OCI-M2 (cell line): ENCODE data around the gene PRSS38.

Experiments
- DNase-seq: peaks from one replicate; lab custom pipeline; 2025; ENCODE audit not compliant: unreplicated experiment; lab: John Stamatoyannopoulos, UW

PRSS38 gene

DNA sequence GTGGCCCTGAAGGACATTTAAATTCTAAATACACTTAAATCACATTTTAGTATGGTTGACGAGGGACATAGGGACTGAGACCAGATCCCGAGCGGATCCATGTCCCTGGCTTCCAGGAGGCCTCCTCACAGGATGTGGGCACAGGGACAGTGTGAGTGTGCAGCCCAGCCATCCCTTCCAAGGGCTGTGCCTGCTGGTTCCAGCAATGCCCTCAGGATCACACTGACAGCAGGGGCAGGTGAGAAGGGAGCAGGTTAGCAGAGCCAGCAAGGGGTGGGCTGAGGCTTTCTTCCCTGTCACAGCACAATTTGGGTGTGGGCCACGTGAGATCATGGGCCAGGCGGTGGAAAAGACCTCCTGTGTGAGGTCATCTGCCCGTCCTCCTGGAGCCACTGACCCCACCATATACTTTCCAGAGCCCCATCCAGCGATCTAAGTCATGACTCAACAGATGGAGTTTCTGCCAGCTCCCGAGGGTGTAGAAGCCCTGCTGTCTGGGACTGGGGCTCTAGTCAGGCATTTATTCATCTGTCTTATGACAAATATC, 37.0 kb upstream of the PRSS38 start:
- no peak for DNase-seq

DNA sequence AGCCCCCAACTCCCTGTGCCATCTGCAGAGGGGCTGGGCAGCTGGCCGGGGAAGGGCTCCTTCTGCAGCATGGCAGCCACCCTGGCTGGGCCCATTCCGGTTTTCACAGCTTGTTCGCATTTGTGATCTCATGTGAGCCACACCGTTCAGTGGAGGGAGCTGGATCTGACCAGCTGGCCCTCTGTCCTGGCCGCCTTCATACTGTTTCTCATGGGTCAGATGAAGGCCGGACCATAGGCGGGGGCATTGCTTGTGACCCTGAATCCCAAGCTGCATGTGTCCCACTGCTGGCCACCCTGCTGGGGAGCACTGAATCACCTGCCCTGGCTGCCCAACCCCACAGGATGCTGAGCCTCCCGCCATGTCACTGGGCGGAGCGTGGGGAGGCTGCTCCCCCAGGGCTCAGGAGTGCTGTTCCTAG, 36.4 kb upstream of the PRSS38 start:
- no peak for DNase-seq

DNA sequence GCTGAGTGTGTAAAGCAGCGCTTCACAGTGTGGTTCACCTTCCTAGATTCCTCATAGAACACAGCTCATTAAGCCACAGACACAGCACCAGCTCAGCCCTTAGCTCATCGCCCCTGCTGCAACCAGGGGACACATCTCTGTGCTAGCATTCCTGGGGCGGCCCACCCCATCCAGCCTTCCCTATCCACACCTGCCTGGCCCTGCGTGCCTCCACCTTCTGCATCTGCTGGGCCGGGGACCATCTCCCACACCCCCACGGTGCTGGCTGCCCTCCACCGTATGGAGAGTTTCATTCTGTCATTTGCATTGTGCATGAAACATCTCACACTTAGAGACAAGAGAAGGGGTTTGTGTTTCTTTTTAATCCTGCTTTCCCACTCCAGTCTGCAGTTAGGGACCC, 35.8 kb upstream of the PRSS38 start:
- no peak for DNase-seq

DNA sequence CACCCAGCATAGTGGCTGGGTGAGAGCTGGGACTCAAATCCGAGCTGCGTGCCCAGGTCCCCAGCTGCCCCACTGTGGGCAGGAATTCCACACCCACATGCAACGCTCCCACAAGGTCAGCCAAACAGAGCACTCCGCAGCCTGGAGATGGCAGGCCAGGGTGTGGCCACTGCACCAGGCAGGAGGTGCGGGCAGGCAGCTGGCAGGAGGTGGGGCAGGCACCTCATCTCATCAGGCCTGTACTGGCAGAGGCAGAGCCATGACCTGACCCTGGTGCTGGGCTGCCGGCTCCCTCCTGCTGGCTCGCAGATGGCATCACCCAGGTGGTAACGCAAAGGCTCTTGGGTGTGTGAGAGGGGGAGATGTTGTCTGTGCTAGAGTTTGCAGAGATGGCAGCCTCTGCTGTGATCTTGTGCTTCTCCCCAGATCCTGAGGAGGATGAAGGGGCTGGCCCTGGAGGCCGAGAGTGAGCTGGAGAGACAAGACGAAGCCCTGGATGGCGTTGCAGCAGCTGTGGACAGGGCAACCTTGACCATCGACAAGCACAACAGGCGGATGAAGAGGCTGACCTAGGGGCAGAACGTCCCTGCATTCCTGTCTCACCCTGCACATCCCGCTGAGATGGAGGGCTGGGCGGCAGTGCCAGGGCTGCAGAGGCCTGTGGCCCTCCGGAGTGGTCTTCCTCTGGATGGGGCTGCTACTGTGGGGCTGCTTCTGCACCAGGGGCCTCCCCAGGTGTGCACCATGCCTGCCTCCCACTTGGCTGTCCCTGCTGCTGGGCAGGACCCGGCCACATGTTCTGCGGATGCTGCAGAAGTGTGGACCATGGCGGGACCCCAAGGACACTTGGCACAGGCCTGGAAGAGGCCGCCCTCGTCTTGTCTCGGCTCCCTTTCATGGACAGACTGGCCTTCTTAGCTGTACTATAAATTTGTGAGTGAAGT, 35.1 kb upstream of the PRSS38 start:
- no peak for DNase-seq

DNA sequence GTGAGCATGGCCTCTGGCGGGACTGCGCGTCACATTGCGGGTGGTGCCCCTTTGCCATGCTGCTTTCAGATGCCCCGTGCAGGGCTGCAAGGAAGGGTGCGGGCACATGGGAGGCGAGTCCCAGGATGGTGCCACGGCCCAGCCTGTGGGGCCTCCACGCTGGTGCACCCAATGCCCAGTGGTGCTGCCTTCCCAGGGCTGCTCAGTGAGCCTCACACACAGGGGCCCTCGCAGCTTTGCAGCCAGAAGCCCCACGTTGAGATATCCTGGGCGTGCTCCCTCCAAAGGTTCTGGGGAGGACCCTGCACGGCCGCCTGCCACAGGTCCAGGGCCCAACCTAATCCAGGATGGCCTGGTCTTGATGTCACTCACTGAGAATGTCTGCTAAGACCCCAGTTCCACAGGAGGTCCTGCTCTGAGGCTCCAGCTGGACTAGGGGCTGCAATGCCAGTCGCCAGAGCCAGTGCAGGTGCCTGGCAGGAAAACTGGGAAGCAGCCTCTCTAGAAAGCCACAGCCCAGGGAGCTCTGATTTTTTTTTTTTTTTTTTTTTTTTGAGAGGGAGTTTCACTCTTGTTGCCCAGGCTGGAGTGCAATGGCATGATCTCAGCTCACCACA, 34.1 kb upstream of the PRSS38 start:
- DNase-seq: no peak

DNA sequence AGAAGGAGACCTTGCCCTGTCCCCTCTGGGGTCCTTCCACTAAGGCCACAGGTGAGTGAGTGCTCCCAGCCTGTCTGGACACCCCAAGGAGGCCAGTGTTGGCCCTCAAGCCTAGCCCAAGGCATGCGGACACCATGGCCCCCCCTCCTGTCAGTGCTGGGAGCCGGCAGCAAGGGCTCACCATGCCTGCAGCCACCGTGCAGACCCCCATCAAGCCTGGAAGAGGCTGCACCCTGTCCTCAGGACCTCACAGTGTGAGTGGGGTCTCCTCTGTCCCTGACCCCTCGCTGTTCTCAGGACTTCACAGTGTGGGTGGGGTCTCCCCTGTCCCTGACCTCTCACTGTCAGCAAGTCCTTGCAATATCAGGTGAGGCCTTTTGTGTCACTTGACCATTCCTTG, 33.2 kb upstream of the PRSS38 start:
- DNase-seq: no peak

DNA sequence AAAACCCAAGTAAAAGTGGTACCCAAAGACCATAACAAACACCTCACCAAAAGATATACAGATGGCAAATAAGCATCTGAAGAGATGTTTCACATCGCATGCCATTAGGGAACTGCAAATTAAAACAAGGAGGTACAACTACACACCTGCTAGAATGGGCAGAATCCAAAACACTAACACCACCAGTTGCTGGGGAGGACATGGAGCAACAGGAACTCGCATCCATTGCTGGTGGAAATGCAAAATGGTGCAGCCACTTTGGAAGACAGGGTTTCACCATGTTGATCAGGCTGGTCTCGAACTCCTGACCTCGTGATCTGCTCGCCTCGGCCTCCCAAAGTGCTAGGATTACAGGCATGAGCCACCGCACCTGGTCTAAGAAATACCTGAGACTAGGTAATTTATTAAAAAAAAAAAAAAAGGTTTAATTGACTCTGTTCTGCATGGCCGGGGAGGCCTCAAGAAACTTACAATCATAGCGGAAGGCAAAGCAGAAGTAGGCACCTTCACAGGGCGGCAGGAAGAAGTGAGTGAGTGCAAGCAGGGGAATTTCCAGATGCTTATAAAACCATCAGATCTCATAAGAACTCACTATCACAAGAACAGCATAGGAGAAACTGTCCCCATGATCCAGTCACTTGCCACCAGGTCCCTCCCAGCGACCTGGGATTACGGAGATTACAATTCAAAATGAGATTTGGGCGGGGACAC, 30.2 kb upstream of the PRSS38 start:
- DNase-seq: no peak

DNA sequence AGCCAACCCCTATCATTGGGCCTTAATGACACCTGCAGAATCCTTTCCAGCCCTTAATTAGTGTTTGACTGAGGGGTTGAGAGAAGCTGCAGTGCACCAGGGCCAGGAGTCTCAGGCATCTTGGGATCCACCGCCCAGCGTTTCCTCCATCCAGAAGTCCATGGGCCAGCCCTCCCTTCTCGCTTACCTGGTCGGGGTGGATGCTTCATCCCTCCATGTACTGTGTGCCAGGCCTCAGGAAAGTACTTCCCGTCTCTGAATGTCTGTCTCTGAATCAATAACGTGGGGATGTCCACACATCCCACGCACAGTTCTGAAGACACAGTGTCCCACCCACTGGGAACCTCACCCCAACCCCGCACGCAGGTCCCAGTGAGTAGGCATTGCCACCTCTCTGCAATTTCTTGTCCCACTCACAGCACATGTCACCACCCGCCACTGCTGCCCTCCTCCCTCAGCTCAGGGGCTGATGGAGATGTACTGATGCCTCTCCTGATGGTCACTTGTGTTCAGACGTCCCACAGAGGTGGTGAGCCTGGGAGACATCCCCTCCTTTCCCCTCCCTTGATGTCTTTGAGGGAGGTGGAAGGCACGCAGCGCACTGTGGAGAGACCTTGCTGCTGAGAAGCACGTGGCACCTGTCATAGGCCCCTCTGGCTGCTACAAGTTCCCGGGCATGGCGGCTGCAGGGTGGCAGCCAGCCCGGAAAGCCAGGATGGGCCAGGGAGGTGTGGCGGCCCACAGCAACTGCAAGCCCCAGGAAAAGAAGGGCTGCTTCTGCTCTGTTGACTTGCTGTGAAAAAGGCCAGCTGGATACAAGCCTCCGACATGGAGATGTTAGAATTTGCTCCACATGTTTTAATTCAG, 29.4 kb upstream of the PRSS38 start:
- no peak for DNase-seq

DNA sequence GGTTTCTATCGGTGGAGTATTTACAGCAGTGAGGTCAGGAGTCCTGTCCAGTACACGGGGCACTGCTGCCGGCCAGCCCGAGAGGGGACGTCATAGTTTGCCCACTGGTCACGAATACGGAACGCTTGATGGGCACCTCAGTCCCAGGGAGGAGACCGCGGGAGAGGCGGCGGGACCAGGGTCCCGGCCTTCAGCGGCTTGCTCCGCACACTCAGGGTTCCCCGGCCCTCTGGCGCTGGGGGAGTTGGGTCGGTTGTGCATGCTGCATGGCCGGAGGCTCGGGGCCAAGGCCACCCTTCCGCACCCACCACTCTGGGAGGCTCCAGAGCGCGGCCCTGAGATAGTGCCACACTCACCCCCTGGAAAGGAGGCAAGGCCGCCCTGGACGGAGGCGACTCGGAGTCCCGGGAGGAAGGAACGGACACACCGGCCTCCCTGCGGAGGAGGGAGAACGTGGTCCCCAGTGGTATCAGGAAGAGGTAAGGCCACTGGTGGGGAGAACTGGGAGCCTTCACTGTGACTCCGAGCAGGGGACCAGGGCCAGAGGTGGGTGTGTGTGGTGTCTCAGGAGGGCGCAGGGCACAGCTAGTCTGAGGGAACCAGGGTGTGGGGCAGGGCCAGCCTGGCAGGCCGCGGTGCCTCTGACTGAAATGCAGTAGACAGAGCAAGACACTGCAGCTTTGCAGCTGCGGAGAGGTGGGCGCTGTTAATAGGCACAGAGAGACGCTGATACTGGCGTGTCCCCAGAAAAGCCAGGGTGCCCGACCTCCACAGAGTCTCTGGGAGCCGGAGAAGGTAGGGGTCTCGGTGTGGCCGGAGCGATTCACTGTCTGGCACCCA, 28.6 kb upstream of the PRSS38 start:
- no peak for DNase-seq

DNA sequence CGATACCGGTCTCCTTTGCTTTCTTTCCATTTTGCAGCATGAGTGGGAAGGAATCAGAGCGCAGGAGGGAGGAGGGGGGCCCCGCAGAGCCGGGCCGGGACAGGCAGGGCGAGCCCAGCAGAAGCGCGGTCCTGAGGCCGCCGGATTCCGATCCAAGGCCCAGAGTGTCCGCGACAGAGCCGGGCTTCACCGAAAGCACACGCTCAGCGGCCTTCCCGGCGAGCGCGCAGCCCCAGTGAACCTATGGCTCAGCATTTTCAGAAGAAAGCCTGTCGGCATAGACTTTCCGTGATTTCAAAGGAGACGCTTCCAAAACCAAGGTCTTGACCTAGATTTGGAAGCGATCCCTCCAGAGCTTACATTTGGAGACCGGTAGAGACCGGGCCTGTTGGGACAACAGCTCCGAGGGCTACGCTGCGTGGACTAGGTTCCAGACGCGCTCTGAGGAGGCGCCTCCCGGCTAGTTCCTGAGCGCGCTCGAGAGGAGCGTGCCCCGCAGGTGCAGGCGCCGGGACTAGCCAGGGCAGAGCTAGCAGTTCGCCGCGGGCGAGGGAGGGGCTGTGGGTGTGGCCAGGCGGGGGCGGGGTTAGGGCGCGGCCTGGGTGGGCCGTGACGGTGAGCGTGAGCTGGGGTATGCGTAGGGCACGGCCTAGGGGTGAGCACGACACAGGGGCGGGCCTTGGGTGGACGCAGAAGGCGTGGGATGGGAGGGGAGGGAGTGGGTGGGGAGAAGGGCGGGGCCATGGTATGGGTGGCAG, 27.8 kb upstream of the PRSS38 start:
- no peak for DNase-seq

DNA sequence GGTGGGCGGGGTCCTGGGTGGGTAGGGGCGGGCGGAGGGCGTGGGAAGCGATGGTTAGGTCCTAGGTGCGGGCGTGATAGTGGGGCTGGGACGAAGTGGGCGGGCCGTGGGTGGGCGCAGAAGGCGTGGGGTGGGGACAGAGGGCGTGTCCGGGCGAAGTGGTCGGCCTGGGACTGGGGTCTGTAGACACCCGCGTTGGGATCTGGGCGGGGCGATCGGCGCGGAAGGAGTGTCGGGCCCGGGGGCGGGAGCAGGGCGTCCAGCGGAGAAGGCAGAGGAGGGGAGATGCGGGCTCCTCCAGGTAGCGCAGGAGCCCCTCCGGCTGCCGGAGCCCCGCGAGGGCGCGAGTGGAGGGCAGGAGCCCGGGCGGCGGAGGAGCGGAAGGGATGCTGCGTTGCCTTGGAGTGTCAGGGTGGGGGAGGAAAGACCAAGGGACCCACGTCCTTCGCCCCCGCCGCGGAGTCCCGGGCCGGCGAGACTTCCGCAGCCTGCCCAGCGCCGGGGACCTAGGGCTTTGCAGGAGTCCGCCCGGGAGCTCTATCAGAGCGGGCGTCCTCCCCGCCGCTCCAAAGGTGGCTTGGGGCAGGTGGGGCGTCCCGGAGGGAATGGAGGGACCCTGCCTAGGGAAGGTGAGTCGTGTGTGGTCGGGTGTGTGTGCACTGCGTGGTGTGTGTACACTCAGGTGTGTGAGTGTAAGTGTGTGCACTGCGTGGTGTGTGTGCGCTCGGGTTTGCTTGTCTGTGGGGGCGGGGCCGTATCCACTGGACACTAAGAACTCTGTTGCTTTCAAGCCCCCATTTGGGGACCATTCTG, 27.0 kb upstream of the PRSS38 start:
- no peak for DNase-seq

DNA sequence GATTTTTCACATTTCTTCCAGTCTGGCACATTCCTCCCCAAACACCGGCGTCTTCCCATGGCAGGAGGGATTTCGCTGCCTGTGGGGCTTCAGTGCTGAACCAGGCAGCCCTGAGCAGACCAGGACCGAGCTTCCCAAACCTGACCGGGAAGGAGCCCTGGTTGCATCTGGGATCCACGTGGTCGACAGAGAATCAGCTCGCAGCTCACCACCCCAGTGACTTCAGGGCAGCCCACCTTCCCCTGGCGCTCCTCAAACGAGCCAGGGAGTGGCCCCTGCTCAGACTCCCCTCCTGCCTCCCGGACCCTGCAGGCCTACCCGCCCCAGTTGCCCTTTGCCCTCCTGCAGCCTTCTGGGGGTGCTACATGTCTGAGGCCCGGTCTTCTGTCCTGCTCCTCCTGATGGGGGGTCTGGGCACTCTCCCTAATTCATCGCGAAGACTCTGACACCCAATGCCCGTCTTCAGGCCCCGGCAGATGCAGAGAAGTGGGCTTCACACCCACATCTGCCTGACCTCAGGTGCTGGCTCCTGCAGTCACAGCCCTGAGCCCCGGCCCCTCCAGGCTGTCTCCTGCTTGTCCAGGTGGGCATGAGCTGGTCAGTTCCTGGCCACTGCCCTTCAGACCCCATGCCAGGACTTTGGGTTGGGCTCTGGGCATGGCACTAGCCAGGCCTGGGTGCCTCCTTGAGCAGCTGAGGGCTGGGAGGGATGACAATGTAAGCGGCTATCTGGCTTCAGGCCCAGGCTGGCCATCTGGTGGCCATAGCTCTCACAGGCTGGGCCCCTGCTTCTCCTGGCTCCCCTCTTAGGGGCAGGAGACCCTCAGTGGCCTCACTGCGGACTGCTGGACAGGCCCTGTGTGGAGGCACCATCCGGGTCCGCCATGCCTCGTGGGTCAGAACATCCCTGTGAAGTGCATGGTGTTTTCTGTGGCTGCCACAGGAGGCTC, 26.1 kb upstream of the PRSS38 start:
- no peak for DNase-seq

DNA sequence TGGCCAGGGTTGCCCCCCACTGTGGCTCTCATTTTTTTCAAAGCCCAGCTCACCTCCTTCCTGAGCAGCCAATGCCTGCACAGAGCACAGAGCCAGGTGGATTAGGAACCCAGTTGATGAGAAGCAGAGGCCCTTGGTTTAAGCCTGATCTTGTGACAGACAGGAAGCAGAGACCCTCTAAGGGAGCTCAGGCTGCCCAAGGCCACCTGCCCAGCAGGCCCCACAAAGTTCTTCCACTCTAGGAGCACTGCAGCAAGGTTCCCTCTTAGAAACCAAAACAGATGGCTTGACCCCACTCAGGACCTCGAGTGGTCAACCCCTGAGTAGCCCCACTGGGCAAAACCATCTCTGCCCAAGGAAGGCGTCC, 25.5 kb upstream of the PRSS38 start:
- DNase-seq: no peak

DNA sequence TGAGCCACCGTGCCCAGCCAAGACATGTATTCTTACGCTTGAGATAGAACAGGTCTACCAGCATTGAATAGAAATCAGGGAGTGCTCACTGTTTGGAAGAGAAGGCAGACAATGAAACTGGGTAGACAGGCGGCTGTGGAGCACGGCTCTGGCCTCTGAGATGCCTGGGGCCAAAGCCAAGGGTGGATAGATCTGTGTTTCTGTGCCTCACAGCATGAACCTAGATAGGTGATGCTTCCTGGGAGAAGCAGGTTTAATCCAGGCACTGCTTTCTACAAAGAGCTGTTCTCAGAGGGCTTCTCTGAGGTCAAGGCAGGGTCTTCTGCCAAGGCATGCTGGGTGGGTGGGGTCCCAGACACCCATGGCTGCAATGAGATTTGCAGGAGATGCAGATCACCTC, 24.6 kb upstream of the PRSS38 start:
- DNase-seq: no peak

DNA sequence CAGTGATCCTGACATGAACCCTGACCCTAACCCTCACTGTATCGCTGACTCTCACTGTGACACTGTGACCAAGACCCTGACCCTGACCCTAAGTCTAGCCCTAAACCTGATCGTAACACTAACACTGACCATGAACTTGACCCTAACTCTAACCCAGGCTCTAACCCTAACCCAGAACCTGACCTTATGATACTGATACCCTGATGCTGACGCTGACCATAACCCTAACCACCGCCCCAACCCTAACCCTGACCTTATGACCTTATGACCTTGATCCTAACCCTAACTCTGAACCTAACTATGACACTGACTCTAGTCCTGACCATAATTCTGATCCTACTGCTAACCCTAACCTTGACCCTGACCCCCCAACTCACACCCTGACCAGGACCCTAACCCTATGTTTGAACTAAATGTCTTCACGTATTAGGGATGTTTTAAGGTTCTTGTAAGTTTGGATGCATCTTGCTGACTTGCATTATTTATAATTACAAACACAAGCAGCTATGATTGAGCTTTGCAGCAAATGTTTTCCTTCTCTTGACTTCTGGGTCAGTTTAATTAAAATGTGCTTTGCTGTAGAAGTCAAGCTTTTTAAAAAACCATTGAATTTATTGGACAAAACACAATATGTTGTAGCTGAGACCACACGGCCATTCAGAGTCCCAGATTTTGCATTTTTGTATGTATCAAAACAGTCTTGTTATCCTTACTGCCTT, 23.9 kb upstream of the PRSS38 start:
- DNase-seq: no peak

DNA sequence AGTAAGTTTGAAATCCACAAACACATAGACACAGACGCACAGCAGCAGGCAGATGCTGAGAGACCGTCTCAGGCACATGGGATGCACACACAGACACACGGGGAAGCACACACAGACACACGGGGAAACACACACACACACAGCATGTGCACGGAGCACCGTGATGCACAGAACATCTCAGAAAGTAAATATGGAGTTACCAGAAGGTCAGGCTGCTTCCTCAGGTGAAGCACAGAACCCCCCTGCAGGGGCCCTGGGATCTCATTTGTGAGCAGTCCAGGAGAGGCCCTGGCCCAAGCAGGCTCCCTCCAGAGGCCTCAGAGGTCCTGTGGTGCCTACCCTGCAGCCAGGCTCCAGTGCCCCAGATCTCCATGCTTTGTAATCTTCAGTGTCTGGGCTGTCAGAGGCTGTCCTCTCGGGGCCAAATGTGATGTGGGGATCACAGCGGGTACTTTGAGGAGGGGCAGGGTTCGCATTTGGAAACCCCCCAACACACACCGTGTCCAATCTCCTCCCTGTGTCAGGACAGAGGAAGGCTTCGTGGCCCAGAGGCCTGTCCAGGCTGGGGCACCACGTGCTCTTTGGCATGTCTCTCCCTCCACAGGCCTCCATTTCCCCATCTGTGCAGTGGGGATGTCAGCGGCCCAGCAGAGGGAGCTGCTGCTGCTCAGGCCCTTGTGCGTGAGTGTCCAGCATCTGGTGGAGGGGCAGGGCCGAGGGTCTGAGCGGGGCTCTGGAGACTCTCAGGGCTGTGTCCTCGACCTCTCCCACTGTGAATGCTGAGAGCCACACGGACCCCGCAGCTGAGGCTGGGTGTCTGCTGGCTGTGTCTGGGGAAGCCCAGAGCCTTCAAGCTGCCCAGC, 23.0 kb upstream of the PRSS38 start:
- no peak for DNase-seq
